A673 (cell line): ENCODE results near the gene GPR32. TPM values are rescaled to one million over a fixed set of nuclear protein-coding genes. Genes with fewer than 3 reads are reported as not detected.

Experiments
- BruUV-seq: library from RNA; stranded (reverse); fragments of 400-500 nt; replicated peaks from 2 replicates; lab custom pipeline; 2021; lab: Mats Ljungman, UMichigan
- CTCF ChIA-PET: fragments of 300-600 bp; sonication (Branson Sonifier 250); formaldehyde crosslinking; loops from one replicate; lab custom pipeline; 2022; ENCODE audit warnings: antibody characterized with exemption; lab: Charles Lee
- POLR2A ChIA-PET: fragments of 300-600 bp; sonication (Branson Sonifier 250); formaldehyde crosslinking; loops from one replicate; lab custom pipeline; 2022; ENCODE audit warnings: antibody characterized with exemption; ENCODE audit not compliant: low non-redundant PET; lab: Charles Lee
- DNase-seq: peaks from one replicate; pipeline ENCODE4 v3.0.0-alpha.2; 2015; ENCODE audit warnings: low spot score
- H3K27ac ChIP-seq: fragments of 200-600 bp; sonication (generic); 2 replicates; pipeline ENCODE4 v1.5.1; 2016; ENCODE audit warnings: mixed run types, low read depth, mild to moderate bottlenecking, mixed read lengths, antibody characterized with exemption, low read length; ENCODE audit not compliant: poor library complexity, severe bottlenecking
- H3K27me3 ChIP-seq: fragments of 200-600 bp; sonication (generic); replicated peaks from 2 replicates; pipeline ENCODE4 v1.6.1; 2017; ENCODE audit warnings: mixed run types, low read depth, mild to moderate bottlenecking, mixed read lengths, antibody characterized with exemption, low read length; ENCODE audit not compliant: insufficient read depth, poor library complexity
- H3K36me3 ChIP-seq: fragments of 200-600 bp; sonication (generic); 2 replicates; pipeline ENCODE4 v1.6.1; 2016; ENCODE audit warnings: mixed run types, mild to moderate bottlenecking, mixed read lengths, antibody characterized with exemption, low read length; ENCODE audit not compliant: insufficient read depth, poor library complexity, severe bottlenecking
- H3K4me1 ChIP-seq: fragments of 200-600 bp; sonication (generic); 2 replicates; pipeline ENCODE4 v1.6.1; 2017; ENCODE audit warnings: mixed run types, mild to moderate bottlenecking, mixed read lengths, antibody characterized with exemption, low read length; ENCODE audit not compliant: insufficient read depth, poor library complexity, severe bottlenecking
- H3K4me3 ChIP-seq: fragments of 200-600 bp; sonication (generic); 2 replicates; pipeline ENCODE4 v1.5.1; 2016; ENCODE audit warnings: low read depth, mixed run types, mild to moderate bottlenecking, mixed read lengths, low read length; ENCODE audit not compliant: poor library complexity, severe bottlenecking
- H3K9me3 ChIP-seq: fragments of 200-600 bp; sonication (generic); 2 replicates; pipeline ENCODE4 v1.6.1; 2016; ENCODE audit warnings: mixed run types, low read depth, mild to moderate bottlenecking, mixed read lengths, antibody characterized with exemption, low read length; ENCODE audit not compliant: poor library complexity, severe bottlenecking
- EZH2 ChIP-seq: fragments of 200-600 bp; sonication (generic); IDR thresholded peaks from 2 replicates; pipeline ENCODE4 v1.6.1; 2017; ENCODE audit warnings: borderline replicate concordance, low read depth, mild to moderate bottlenecking, mixed read lengths, antibody characterized with exemption, low read length; ENCODE audit not compliant: poor library complexity, severe bottlenecking
- intact Hi-C: fragments of 100-400 bp; cut with micrococcal nuclease; formaldehyde crosslinking; loops from one replicate; pipeline ENCODE4 v1.10.0; 2022; ENCODE audit not compliant: unreplicated experiment
- total RNA-seq: library from RNA; stranded (reverse); gene quantifications from 2 replicates; pipeline ENCODE4 v1.2.3, GENCODE V29; 2021
- TF ChIP-seq, protein P1 (sequence below): fragments of 300-800, 200-600 bp; sonication (generic); conservative IDR thresholded peaks from 2 replicates; pipeline ENCODE4 v1.5.1; 2017; ENCODE audit warnings: low read depth, mild to moderate bottlenecking, antibody characterized with exemption, low read length, moderate library complexity, mixed read lengths

The GPR32 gene
- total RNA-seq, 1 experiment from 2014 or later, result not detected

GRCh38 chr19:50784710-50785109 is 14.4 kb downstream of the GPR32 start:
- intact Hi-C loops, result loop anchor here (5.0 kb wide), 1 partner anchor 427 kb away; no protein-coding TSS in a partner anchor
- DNase-seq, result no peak
- Histone ChIP-seq H3K36me3 (no peaks in the 10 kb centered on the region), H3K4me1 (peaks cover 7% of the 10 kb centered on the region), H3K27me3 (no peaks in the 10 kb centered on the region), H3K27ac (no peak overlapping the region), H3K9me3 (no peaks in the 10 kb centered on the region), H3K4me3 (no peak overlapping the region)
- TF ChIP-seq, protein P1, sequence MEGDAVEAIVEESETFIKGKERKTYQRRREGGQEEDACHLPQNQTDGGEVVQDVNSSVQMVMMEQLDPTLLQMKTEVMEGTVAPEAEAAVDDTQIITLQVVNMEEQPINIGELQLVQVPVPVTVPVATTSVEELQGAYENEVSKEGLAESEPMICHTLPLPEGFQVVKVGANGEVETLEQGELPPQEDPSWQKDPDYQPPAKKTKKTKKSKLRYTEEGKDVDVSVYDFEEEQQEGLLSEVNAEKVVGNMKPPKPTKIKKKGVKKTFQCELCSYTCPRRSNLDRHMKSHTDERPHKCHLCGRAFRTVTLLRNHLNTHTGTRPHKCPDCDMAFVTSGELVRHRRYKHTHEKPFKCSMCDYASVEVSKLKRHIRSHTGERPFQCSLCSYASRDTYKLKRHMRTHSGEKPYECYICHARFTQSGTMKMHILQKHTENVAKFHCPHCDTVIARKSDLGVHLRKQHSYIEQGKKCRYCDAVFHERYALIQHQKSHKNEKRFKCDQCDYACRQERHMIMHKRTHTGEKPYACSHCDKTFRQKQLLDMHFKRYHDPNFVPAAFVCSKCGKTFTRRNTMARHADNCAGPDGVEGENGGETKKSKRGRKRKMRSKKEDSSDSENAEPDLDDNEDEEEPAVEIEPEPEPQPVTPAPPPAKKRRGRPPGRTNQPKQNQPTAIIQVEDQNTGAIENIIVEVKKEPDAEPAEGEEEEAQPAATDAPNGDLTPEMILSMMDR, result no peak
- TF ChIP-seq EZH2, result no peak
- no TSS peak for BruUV-seq
- ChIA-PET CTCF (no interaction called here), POLR2A (no interaction called here)

GRCh38 chr19:50785329-50785728 is 15.1 kb downstream of the GPR32 start:
- intact Hi-C loops, result no loop called here
- Histone ChIP-seq H3K27me3 (no peaks in the 10 kb centered on the region), H3K36me3 (no peaks in the 10 kb centered on the region), H3K4me1 (peaks cover 5% of the 10 kb centered on the region), H3K27ac (no peak overlapping the region), H3K9me3 (no peaks in the 10 kb centered on the region), H3K4me3 (no peak overlapping the region)
- no peak for DNase-seq
- TF ChIP-seq EZH2, result no peak
- TF ChIP-seq, protein P1, result no peak
- no TSS peak for BruUV-seq
- CTCF ChIA-PET, result no interaction called here
- POLR2A ChIA-PET, result no interaction called here

DNA sequence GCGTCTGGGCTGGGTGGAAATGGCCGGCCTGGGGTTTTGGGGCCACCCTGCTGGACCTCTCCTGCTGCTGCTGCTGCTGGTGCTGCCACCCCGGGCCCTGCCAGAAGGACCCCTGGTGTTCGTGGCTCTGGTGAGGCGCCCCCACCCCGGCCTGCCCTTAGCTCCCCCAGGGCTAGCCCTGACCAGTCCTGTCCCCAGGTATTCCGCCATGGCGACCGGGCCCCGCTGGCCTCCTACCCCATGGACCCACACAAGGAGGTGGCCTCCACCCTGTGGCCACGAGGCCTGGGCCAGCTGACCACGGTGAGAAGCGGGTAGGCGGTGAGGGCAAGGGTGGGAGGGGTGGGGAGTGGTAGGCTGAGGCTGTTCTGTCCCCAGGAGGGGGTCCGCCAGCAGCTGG is 20.1 kb downstream of the GPR32 start, which contains the start of gene ACP4:
TSS of gene ACP4 (plus strand) at position 20 of the 400 bp plus-strand sequence. CDS start at position 20, 0 bp downstream.
- intact Hi-C loops, result loop anchor here (5.0 kb wide), 1 partner anchor 132 kb away; no protein-coding TSS in a partner anchor
- TF ChIP-seq EZH2, result no peak
- TF ChIP-seq, protein P1, result no peak
- CTCF ChIA-PET, result interaction anchor here (1.0 kb wide), 1 partner anchor 66 kb away, joined by 15 read pairs; no protein-coding TSS in a partner anchor
- no peak within 1 kb of the TSS for H3K4me3 ChIP-seq
- H3K27me3 ChIP-seq, result no peaks in the 10 kb centered on the region
- no peak within 1 kb of the TSS for H3K27ac ChIP-seq
- DNase-seq, result no peak
- peaks cover under 1% of the 10 kb centered on the region for H3K36me3 ChIP-seq
- POLR2A ChIA-PET, result no interaction called here
- H3K9me3 ChIP-seq, result no peaks in the 10 kb centered on the region
- no TSS peak for BruUV-seq
- peaks cover 16% of the 10 kb centered on the region for H3K4me1 ChIP-seq
